Skeletal muscle cell (primary cell): ENCODE data around the gene MSMO1.
"Not testable (repeated sequence)": the region's sequence is repeated elsewhere in the genome, so short reads cannot be mapped to it uniquely, and the experiment has no call there.

Source experiments
- DNase-seq: peaks from one replicate; pipeline ENCODE4 v3.0.0-alpha.2; 2010; ENCODE audit warnings: low read depth
- H3K4me3 ChIP-seq: 2 replicates; pipeline ENCODE4 v1.5.1; 2011; ENCODE audit warnings: low read depth, mild to moderate bottlenecking, control low read depth, low read length, moderate library complexity

The MSMO1 gene

GRCh38 chr4:165319509-165319908 is 8.0 kb upstream of the MSMO1 start:
- DNase-seq: no peak
- H3K4me3 ChIP-seq: no peak overlapping the region

DNA sequence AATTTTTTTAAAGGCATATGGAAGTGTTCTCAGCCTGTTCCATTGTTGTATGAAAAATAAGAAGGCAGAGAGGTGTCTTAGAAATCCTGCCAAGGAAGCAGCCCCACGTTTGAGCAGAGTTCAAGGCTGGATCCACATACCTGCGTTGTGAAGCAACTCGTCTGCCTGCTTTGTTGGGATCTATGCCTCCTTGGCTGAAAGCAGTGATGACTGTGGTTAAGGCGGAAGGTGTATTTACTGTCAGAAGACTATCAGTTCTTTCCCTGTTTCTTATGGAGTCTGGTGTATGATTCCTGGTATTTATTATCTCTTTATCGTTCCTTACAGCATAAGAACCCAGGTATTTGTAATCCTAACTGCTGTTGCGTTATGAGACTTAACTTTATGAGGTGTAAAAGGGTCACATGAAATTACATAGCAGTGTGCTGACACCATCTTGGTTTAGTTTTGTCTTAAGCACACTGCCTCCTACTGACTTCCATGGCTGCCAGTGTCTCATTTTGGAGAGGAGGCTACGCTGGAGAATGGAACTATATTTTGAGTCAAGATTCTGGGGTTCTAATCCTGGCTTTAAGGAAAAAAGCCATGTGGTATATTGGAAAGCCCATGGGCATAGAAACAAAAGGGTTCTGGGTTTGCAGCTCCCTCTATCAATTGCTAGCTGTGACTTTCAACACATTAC is 3.1 kb upstream of the MSMO1 start:
- no peak overlapping the region for H3K4me3 ChIP-seq
- no peak for DNase-seq

- H3K4me3 ChIP-seq: no peak overlapping the region
- DNase-seq: no peak
These were observed 2.6 kb upstream of the MSMO1 start for GRCh38 chr4:165324918-165325304.

DNA sequence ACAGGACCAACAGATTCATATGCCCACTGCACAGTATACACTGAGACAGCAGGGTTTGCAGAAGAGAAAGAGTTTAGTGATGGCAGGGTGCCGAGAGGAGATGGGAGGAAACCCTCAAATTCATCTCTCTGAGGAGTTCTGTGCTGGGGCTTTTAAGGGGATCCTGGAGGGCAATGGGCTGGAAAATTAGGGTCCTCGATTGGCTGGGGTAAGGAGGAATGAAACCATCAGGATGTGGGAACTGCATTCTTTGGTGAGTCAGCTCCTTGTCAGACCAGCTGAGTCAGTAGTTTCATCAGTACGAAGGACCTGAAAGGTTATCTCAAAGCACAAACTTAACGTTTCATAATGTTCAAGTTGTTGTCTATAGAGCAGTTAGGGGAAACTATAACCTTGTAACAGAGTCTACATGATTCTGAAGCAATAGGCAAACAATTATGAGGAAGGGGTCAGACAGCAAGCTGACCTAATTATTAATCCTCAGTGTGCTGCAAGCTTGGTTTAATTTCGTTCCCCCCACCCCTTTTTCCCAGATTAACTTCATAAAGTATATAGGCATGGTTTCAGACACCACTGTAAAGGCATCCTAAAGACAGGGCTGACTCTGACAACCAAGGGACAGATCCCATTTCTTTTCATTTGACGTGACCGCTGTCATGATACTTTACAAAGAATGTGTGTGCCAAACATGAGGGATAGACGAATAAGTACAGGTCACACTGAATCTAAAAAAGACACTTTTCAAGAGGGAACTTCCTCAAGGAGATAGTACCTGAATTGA is 1.5 kb upstream of the MSMO1 start:
- H3K4me3 ChIP-seq: peak overlapping the region; percentile 53
- peak; percentile 85 for DNase-seq

GRCh38 chr4:165326831-165327210 is 648 bp upstream of the MSMO1 start:
- DNase-seq: no peak
- H3K4me3 ChIP-seq: peak overlapping the region; percentile 53

DNA sequence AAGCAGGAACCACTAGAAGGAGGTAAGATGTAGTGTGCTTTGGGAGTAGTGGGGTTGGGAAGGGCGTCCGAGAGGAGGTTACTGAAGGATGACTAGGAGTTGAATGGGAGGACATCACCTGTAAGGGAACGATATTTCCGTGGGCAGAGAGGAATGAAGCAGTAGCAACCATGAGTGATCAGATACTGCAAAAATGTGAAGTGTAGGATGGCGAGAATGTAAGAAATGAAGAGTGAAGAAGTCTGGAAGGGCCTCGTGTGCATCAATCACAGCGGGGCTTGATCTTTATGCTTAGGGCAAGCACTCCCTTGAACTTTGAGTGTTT is 594 bp downstream of the MSMO1 start:
- H3K4me3 ChIP-seq: peak overlapping the region; percentile 99
- DNase-seq: no peak

GRCh38 chr4:165328708-165329107 is 1.2 kb downstream of the MSMO1 start:
- no peak for DNase-seq
- peak overlapping the region; percentile 99 for H3K4me3 ChIP-seq

DNA sequence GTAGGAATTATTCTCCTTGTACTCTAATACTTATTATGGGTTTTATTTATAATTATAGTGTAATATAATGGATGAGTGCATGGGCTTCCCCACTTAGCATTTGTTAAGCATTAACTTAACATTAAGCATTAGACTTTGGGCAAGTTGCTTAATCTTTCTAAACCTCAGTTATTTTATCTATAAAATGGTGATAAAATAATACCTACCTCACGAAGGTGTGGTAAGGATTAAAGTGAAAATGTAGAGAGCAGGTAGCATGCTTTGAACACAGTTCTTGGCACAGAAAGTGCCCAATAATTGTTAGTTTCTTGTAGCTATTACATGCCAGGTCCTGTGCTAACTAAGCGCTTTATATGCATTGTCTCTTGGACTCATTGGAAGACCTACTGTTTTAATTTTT is 2.6 kb downstream of the MSMO1 start:
- H3K4me3 ChIP-seq: peak overlapping the region; percentile 99
- DNase-seq: no peak

GRCh38 chr4:165330666-165331065 is 3.2 kb downstream of the MSMO1 start:
- H3K4me3 ChIP-seq: peak overlapping the region; percentile 99
- no peak for DNase-seq

DNA sequence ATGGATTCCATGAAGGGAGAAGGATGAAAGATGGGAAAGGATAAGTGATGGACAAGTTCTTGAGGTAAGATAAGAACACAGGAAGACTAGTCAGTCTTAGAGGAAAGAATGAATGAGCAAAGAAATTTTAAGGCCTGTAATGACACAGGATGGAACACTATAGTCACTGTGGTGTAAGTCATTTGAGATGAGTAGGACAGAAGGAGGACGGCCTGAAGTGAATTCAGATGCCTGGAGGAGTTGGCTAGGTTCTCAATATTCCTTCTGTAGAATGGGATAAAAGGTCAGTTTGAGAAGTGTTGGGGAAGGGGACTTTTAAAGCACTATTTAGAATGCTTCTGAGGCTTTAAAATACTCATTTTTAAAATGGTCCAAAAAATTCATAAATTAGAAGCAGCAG is 3.9 kb downstream of the MSMO1 start:
- DNase-seq: no peak
- peak overlapping the region; percentile 99 for H3K4me3 ChIP-seq

DNA sequence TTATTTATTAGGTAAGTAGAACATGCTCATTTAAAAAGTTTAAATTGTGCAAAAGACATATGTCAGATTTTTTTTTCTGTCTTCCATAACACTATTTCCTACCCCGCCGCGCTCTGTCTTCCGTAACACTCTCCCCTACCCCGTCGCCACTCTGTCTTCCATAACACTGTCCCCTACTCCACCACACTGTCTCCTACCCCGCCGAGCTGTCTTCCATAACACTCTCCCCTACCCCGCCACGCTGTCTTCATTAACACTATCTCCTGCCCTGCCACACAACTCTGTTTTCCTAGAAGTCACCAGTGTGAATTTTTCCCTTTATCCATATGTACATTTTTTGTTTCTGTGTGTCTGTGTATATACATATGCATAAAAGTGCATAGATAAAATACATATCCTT is 4.4 kb downstream of the MSMO1 start:
- no peak for DNase-seq
- H3K4me3 ChIP-seq: peak overlapping the region; percentile 99

GRCh38 chr4:165332502-165332901 is 5.0 kb downstream of the MSMO1 start:
- peak overlapping the region; percentile 99 for H3K4me3 ChIP-seq
- DNase-seq: no peak

GRCh38 chr4:165335163-165335703 is 7.8 kb downstream of the MSMO1 start:
- no peak for DNase-seq
- no peak overlapping the region for H3K4me3 ChIP-seq

DNA sequence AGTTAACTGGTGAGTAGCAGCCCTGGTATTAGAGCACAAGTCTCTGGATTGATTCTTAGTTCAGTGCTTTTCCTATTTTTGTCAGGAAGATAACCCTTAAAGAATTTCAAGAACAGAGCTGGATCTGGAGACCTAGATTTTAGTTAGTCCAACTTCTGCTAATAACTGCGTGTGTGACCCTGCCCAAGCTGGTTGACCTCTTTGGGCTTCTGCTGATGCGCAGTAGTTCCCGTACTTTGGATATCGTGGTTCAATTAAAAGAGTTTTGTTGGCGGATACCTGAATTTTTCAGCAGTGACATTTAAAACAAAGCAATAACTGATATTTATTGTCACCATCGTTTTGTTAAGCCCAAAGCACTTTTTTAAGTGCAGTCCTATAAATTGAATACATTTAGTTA is 9.3 kb downstream of the MSMO1 start:
- no peak overlapping the region for H3K4me3 ChIP-seq
- DNase-seq: no peak

DNA sequence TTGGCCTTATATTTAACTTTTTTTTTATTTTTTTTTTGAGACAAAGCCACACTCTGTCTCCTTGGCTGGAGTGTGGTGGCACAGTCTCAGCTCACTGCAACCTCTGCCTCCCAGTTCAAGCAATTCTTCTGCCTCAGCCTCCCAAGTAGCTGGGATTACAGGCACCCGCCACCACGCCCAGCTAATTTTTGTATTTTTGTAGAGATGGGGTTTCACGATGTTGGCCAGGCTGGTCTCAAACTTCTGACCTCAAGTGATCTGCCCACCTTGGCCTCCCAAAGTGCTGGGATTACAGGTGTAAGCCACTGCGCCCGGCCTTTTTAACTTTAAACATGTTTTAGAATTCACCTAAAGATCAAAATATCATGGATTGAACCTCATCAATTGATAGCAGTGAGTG is 14.9 kb downstream of the MSMO1 start:
- H3K4me3 ChIP-seq, DNase-seq: not testable (repeated sequence)

- DNase-seq: no peak
- no peak overlapping the region for H3K4me3 ChIP-seq
These were observed 16.1 kb downstream of the MSMO1 start for GRCh38 chr4:165343353-165344191.

GRCh38 chr4:165345666-165346417 is 18.4 kb downstream of the MSMO1 start:
- H3K4me3 ChIP-seq: no peak overlapping the region
- no peak for DNase-seq

GRCh38 chr4:165347647-165348569 is 20.4 kb downstream of the MSMO1 start:
- H3K4me3 ChIP-seq: no peak overlapping the region
- no peak for DNase-seq
